H1 (cell line): ENCODE data around the gene KCNV2. TPM values are rescaled to one million over a fixed set of nuclear protein-coding genes. Genes with fewer than 3 reads are reported as not detected.

ENCODE experiments used
- polyA plus RNA-seq, 7 experiments: library from polyadenylated mRNA; depleted of rRNA in 3 of 7; stranded (reverse) in 5 of 7; unstranded in 2 of 7; fragments of >200 nt in 5 of 7; fragments of 200-250 nt in 2 of 7; gene quantifications; 1 replicate in 5 of 7; 2 replicates in 1 of 7; 4 replicates in 1 of 7; pipeline versions ENCODE4 v1.2.1 to v1.2.3, GENCODE V29; 2011 to 2013; ENCODE audit warnings: missing spikeins in 2 of 7, mixed read lengths in 2 of 7
- total RNA-seq: library from RNA; stranded (reverse); fragmentation: NEBNext Ultra II Directional; extraction: Animal tissue kit (Norgen Biotek cat#: 25700); gene quantifications from 2 replicates; pipeline ENCODE4 v1.2.1, GENCODE V29; 2021

The KCNV2 gene
- total and polyA plus RNA-seq, 2 of the 8 experiments (the other 6 are each of a cell fraction or from before 2014, with no cell fraction given), result not detected

Other genes with a start within 250 kb of the KCNV2 start
- 43.6 and 49.1 TPM in 2 replicates for gene VLDLR, start 95.7 kb upstream of the KCNV2 start, total RNA-seq
- gene VLDLR, start 95.7 kb upstream of the KCNV2 start, polyA plus RNA-seq (2011; rRNA removed), result 19.1 and 24.2 TPM in 2 replicates
- 85.6 and 96.2 TPM in 2 replicates for gene PUM3, start 126.6 kb downstream of the KCNV2 start, total RNA-seq
- gene PUM3, start 126.6 kb downstream of the KCNV2 start, polyA plus RNA-seq (2011; rRNA removed), result 13.4 and 18.8 TPM in 2 replicates